HG02970 (cell line): ENCODE results near the gene AREL1.

Experiments used
- ATAC-seq: cut with Tn5 transposase; IDR thresholded peaks from one replicate; pipeline ENCODE4 v1.9.1; 2021; ENCODE audit warnings: mild to moderate bottlenecking, moderate library complexity, moderate number of reproducible peaks; ENCODE audit not compliant: unreplicated experiment, low FRiP score

AREL1 gene

DNA sequence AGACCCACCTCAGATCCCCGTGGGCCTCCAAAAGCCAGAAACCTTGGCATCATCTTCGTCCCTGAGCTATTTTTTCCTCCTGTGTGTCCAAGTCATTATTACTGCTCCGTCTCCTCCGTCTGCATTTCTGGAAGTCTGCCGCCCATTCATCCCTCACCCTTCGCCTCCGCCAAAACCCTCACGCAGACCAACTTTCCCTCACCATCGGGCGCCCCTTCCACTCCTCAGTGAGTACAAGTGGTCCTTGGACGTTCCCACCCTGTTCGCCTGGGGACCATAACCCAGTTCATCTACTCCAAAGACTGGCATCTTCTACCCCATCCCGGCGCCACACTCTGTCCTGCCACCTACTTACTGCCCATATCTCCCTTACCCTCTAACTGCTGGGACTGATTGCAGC lies 97.1 kb downstream of the AREL1 start:
- no peak for ATAC-seq

DNA sequence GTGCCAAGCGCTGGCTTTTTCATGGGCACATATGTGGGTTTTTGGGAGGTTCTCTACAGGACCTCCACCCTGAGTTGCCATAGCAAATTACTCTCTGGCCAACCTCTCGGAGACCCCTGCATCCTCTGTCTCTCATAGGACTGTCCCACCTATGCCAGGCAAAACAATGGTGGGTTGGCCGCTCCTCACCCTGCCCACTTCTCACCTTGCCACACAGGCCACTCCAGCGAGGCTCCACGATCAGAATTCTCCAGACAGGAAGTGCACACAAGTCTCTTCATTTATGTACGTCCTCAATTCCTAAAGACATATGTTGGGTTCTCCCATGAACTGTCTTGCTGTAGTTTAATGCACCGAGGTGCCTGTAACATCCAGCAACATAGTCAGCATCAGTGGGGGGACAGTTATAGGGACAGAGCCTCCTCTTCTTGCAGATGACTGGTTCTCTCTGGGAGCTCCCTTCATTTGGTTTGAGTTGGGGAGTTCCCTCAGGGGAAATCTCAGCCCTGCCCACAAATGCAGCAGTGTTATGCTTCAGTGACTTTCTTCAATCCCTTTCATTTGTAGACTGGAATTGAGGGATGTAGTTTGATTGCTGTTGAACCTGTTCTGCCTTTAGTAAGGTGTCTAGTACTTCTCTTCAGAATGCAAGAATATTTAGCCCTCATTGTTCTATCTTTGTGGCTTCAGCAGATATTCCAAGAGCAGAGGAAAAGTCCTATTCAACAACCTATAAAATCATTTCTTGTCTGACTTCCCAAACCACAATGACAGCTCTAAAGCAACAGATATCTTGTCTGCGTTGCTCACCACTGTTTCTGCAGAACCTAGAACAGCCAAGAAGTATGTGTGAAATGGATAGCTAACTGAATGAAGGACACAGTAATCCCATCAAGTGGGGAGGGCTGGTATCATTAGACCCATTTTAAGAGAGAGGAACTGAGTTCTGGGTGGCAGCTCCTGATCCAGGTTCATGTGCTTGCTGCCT lies 98.1 kb downstream of the AREL1 start:
- no peak for ATAC-seq

DNA sequence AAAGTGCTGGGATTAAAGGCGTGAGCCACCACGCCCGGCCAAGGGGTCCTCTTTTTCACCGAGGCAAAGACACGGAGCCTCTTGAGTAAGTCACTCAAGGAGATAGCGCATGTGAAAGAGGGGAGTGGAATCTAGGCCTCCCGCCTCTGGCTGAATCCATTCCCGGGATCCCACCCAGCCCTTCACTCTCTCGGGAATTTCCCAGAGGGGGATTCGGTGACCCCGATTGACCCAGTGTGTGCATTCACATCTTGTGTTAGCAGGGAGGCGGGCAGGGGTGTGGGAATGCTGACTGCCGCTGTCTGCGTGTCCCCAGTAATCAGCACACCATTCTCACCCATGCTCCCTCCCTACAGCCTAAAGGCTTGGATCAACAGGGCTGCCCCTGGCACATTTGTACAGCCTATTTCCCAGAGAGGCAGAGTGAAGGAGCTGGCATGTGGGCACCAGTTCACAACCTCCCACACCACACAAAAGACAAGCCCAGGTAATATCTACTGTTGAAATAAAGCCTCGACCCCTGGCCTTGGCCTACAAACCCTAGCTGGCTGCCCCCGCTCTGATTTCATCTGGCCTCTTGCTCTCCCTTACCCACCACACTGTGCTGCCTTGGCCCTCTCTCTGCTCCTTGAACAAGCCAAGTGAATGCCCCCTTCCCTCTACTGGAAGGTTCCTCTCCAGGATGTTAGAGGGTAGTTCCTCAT lies 99.5 kb downstream of the AREL1 start:
- no peak for ATAC-seq

DNA sequence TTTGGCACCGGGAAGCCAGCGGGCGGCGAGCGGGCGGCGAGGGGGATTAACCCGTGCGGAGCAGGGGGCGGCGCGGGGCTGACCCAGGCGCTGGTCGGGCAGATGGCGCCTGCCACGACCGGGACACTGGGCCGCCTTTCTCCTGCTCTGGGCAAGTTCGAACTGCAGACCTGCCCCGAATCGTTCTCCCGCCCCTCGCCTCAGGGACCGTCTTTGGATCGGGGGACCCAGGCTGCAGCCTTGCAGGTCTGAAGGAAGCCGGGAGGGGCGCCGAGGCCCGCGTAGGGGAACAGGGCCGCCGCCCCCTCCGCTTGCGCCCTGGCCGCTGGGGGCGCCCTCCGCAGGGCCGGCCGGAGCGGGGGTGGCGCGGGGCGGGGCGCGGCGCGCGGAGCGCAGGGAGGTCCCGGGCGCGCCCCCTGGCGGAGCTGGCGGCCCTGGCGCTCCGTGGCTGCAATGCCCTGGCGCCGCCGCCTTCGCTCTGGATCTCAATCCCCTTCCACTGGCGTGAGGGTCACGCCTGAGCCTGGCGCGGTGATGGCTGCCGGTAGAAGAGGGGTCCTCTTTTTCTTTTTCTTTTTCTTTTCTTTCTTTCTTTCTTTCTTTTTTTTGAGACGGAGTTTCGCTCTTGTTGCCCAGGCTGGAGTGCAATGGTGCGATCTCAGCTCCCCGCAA lies 100.4 kb downstream of the AREL1 start:
- peak; percentile 63 for ATAC-seq

DNA sequence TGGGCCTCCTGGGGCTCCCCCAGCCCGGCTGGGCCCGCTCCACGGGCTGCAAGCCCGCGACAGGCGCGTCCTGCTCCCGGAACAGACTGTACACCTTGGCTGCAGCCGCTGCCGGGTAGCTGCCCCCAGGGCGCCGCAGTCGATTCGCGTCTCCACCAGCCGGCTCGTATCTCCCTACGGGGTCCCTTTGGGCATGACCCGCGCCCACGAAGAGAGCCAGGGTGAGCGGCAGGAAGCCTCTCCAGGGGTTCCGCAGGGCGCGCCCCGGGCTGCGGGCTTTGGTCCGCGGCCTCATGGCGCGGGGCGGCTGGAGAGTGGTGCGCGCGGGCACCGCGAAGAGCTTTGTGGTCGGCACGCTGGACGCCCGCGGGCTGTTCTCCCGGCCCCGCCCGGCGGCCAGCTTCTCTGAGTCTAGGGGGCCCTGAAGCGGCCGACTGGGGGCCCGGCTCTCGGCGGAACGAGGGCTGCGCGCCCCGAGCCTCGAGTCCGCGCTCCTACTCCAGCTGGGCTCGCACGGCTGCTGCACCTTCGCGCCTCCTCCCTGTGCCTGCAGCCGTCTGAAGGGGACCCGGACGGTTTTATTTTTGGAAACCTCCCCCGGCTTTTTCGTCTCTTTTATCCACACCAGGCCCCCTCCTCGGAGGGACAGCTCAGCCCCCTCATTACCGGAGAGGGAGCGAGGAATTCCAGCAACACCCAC lies 101.1 kb downstream of the AREL1 start, which contains the start of gene LTBP2:
Gene LTBP2 (minus strand): TSS at position 588 of the 700 bp plus-strand sequence. CDS start 293 bp downstream, at position 295.
- ATAC-seq: no peak
